ENCODE results near the gene ARID5A.
A peak's percentile ranks its signal among the peaks of the same experiment; 100 is the strongest.

The ARID5A gene, protein sequence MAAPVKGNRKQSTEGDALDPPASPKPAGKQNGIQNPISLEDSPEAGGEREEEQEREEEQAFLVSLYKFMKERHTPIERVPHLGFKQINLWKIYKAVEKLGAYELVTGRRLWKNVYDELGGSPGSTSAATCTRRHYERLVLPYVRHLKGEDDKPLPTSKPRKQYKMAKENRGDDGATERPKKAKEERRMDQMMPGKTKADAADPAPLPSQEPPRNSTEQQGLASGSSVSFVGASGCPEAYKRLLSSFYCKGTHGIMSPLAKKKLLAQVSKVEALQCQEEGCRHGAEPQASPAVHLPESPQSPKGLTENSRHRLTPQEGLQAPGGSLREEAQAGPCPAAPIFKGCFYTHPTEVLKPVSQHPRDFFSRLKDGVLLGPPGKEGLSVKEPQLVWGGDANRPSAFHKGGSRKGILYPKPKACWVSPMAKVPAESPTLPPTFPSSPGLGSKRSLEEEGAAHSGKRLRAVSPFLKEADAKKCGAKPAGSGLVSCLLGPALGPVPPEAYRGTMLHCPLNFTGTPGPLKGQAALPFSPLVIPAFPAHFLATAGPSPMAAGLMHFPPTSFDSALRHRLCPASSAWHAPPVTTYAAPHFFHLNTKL

DNA sequence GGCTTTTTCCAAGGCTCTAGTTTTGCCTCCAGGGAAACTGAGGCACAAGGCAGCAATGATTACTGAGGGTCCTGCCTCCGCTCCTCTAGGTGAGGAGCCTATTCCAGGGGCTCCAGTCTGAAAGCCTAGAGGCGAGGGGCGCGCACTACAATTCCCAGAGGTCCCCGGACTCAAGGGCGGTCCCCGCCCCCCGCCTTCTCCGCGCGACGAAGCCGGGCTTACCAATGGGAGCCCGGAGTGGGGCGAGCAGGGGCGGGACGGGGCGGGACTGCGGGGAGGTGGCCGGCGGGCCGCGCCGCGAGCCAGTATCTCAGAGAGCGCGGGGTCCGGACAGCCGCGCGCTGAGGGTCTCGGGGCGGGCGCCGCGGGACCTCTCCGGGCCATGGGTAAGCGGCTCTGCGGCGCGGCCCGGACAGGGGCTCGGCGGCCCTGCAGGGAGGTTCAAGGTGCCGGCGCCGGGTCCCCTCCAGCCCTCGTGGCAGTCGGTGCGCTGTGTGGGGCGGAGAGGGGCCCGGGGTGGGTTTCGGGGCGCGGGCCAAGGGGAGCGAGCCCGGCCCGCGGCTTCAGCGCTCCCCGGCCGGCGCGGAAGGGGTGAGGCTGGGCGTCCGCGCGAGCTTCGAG lies at the start of gene ARID5A:
Gene ARID5A (plus strand): TSS at position 308 of the 621 bp plus-strand sequence. CDS start 75 bp downstream, at position 383.
- DNase-seq (ENCODE audit: low read depth), result no peak
- peak within 1 kb of the TSS; percentile 80 for H3K4me3 ChIP-seq (ENCODE audit: control insufficient read depth, low read depth, low read length)
- TF ChIP-seq, protein P1, sequence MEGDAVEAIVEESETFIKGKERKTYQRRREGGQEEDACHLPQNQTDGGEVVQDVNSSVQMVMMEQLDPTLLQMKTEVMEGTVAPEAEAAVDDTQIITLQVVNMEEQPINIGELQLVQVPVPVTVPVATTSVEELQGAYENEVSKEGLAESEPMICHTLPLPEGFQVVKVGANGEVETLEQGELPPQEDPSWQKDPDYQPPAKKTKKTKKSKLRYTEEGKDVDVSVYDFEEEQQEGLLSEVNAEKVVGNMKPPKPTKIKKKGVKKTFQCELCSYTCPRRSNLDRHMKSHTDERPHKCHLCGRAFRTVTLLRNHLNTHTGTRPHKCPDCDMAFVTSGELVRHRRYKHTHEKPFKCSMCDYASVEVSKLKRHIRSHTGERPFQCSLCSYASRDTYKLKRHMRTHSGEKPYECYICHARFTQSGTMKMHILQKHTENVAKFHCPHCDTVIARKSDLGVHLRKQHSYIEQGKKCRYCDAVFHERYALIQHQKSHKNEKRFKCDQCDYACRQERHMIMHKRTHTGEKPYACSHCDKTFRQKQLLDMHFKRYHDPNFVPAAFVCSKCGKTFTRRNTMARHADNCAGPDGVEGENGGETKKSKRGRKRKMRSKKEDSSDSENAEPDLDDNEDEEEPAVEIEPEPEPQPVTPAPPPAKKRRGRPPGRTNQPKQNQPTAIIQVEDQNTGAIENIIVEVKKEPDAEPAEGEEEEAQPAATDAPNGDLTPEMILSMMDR (IDR thresholded peaks at IDR 0.05; ENCODE audit: control insufficient read depth, insufficient read depth, low read depth, low read length, missing control alignments), result peak; percentile 35

DNA sequence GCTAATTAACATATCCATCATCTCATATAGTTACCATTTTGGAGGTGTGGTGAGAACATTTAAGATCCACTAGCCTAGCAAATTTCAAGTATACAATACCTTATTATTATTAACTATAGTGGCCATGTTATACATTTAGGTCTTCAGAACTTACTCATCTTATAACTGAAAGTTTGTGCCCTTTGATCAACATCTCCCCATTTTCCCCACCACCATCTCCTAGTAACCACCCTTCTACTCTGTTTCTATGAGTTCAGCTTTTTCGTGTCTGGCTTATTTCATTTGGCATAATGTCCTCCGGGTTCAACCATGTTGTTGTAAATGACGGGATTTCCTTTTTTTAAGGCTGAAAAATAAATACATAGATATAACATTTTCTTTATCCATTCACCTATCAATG lies 47.3 kb upstream of the ARID5A start:
- H3K4me3 ChIP-seq (ENCODE audit: control insufficient read depth, low read depth, low read length), result no peak overlapping the region
- no peak for DNase-seq (ENCODE audit: low read depth)
- TF ChIP-seq, protein P1 (IDR thresholded peaks at IDR 0.05; ENCODE audit: control insufficient read depth, insufficient read depth, low read depth, low read length, missing control alignments), result no peak

DNA sequence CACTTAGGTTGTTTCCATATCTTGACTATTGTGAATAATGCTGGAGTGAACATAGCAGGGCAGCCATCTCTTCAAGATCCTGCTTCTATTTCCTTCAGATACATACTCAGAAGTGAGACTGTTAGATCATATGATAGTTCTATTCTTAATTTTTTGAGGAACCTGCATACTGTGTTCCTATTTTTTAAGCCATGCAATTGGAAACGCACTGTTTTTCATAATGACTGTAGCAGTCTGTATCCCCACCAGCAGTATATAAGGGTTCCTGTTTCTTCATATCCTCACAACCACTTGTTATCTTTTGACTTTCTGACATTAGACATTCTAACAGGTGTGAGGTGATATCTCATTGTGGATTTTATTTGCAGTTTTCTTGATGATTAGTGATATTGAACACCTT lies 46.9 kb upstream of the ARID5A start:
- no peak overlapping the region for H3K4me3 ChIP-seq (ENCODE audit: control insufficient read depth, low read depth, low read length)
- no peak for DNase-seq (ENCODE audit: low read depth)
- TF ChIP-seq, protein P1 (IDR thresholded peaks at IDR 0.05; ENCODE audit: control insufficient read depth, insufficient read depth, low read depth, low read length, missing control alignments), result no peak

DNA sequence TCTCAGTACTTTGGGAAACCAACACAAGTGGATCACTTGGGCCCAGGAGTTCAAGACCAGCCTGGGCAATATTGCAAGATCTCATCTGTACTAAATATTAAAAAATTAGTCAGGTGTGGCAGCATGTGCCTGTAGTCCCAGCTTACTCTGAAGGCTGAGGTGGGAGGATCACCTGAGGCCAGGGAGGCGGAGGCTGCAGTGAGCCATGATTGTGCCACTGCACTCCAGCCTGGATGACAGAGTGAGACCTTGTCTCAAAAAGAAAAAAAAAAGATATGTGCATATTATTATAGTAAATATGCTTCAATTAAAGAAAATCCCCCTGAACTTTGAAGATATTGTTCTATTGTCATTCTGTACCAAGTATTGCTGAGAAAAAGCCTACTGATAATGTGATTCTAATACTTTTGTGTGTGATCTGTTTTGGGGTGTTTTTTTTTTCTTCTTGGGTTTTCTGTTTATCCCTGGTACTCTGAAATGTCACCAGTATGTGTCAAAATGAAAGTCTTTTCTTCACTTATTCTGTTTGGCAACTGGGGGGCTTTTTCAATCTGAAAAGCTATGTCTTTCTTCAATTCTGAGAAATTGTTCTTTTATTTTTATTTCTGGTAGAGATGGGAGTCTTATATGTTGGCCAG lies 44.6 kb upstream of the ARID5A start:
- H3K4me3 ChIP-seq (ENCODE audit: control insufficient read depth, low read depth, low read length), result no peak overlapping the region
- no peak for DNase-seq (ENCODE audit: low read depth)
- TF ChIP-seq, protein P1 (IDR thresholded peaks at IDR 0.05; ENCODE audit: control insufficient read depth, insufficient read depth, low read depth, low read length, missing control alignments), result no peak

DNA sequence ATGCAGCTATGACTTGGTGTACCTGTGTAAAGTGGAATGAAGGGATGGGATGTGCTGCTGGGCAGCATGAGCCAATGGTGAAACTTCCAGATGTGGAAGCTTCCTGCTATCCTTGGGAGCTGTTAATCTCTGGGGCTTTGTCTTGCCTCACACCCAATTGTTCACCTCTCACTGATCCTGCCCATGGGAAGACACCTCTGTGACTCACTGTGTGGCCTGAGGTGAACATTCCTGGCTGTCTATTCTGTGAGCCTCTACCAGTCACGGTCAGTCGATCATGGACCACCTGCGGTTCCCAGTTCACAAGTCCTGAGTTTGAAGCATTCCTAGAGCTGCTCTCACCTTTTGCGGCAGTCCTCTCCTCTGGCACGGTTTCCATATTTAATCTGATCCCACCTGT lies 43.5 kb upstream of the ARID5A start:
- DNase-seq (ENCODE audit: low read depth), result no peak
- TF ChIP-seq, protein P1 (IDR thresholded peaks at IDR 0.05; ENCODE audit: control insufficient read depth, insufficient read depth, low read depth, low read length, missing control alignments), result no peak
- no peak overlapping the region for H3K4me3 ChIP-seq (ENCODE audit: control insufficient read depth, low read depth, low read length)

DNA sequence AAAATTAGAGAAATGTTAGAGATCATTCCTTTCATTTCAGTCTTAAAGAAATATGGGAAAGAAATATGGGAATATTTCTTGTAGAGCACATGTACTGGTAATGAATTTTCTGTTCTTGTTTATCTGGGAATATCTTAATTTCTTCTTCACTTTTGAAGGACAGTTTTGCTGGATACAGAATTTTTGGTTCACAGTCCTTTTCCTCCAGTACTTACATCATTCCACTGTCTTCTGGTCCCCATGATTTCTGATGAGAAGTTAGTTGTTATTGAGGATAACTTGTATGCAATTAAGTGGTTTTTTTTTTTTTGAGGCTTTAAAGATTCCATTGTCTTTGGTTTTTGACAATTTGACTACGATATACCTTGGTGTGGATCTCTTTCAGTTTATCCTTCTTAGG lies 42.4 kb upstream of the ARID5A start:
- TF ChIP-seq, protein P1 (IDR thresholded peaks at IDR 0.05; ENCODE audit: control insufficient read depth, insufficient read depth, low read depth, low read length, missing control alignments), result no peak
- no peak for DNase-seq (ENCODE audit: low read depth)
- no peak overlapping the region for H3K4me3 ChIP-seq (ENCODE audit: control insufficient read depth, low read depth, low read length)

All from AG09309 (cell line).